GM18505 (cell line): ENCODE data around the gene SH3BGR.

Source experiments
- ATAC-seq: cut with Tn5 transposase; IDR thresholded peaks from one replicate; pipeline ENCODE4 v1.9.1; 2021; ENCODE audit not compliant: unreplicated experiment
- POLR2A ChIP-seq: IDR thresholded peaks from 4 replicates; pipeline ENCODE4 v1.6.1; 2011; ENCODE audit warnings: borderline replicate concordance; ENCODE audit not compliant: insufficient read depth, insufficient read length; ENCODE audit errors: extremely low read depth

SH3BGR gene

GRCh38 chr21:39559511-39559910 is 107.7 kb downstream of the SH3BGR start:
- ATAC-seq = no peak
- TF ChIP-seq POLR2A = no peak

GRCh38 chr21:39561140-39561539 is 109.4 kb downstream of the SH3BGR start:
- no peak for ATAC-seq
- no peak for TF ChIP-seq POLR2A

- no peak for ATAC-seq
- no peak for TF ChIP-seq POLR2A
Measured at GRCh38 chr21:39562791-39563770, 111.3 kb downstream of the SH3BGR start.

- no peak for ATAC-seq
- TF ChIP-seq POLR2A = no peak
Measured at GRCh38 chr21:39564200-39564599, 112.4 kb downstream of the SH3BGR start.
